PC-9 (cell line): ENCODE data around the gene PUS1. TPM values are rescaled to one million over a fixed set of nuclear protein-coding genes. Genes with fewer than 3 reads are reported as not detected.

ENCODE experiments used
- BruUV-seq: library from RNA; stranded (reverse); fragments of 400-500 nt; replicated peaks from 2 replicates; lab custom pipeline; 2021; lab: Mats Ljungman, UMichigan
- CTCF ChIA-PET: fragments of 300-600 bp; sonication (Branson Sonifier 250); formaldehyde crosslinking; loops from one replicate; lab custom pipeline; 2022; ENCODE audit warnings: antibody characterized with exemption; lab: Charles Lee
- POLR2A ChIA-PET: fragments of 300-600 bp; sonication (Branson Sonifier 250); formaldehyde crosslinking; loops from one replicate; lab custom pipeline; 2022; ENCODE audit warnings: antibody characterized with exemption; ENCODE audit not compliant: unreplicated experiment; lab: Charles Lee
- DNase-seq, 2 experiments: peaks; one replicate each; pipeline versions ENCODE4 v3.0.0 to v3.0.0-alpha.2; 2015 to 2022; ENCODE audit warnings: mixed read lengths in 1 of 2
- H2AFZ ChIP-seq: fragments of 200-600 bp; sonication (generic); 2 replicates; pipeline ENCODE4 v1.8.1; 2017; ENCODE audit warnings: antibody characterized with exemption
- H3F3A ChIP-seq: fragments of 200-600 bp; sonication (generic); 2 replicates; pipeline ENCODE4 v1.8.1; 2017; ENCODE audit warnings: antibody characterized with exemption, mild to moderate bottlenecking, low read depth; ENCODE audit not compliant: insufficient read depth
- H3K27ac ChIP-seq: fragments of 200-600 bp; sonication (generic); 2 replicates; pipeline ENCODE4 v1.6.1; 2016; ENCODE audit warnings: mixed run types
- H3K27me3 ChIP-seq: fragments of 200-600 bp; sonication (generic); 2 replicates; pipeline ENCODE4 v1.6.1; 2016; ENCODE audit warnings: low read depth, mixed run types; ENCODE audit not compliant: insufficient read depth
- H3K36me3 ChIP-seq: fragments of 200-600 bp; sonication (generic); 2 replicates; pipeline ENCODE4 v1.6.1; 2016; ENCODE audit warnings: low read depth, mixed run types
- H3K4me1 ChIP-seq: fragments of 200-600 bp; sonication (generic); replicated peaks from 2 replicates; pipeline ENCODE4 v1.6.1; 2016; ENCODE audit warnings: mixed run types; ENCODE audit not compliant: insufficient read depth
- H3K4me2 ChIP-seq: fragments of 200-600 bp; sonication (generic); 2 replicates; pipeline ENCODE4 v1.6.1; 2017; ENCODE audit warnings: mixed run types
- H3K4me3 ChIP-seq: fragments of 200-600 bp; sonication (generic); 2 replicates; pipeline ENCODE4 v1.6.1; 2016; ENCODE audit warnings: mixed run types
- H3K79me2 ChIP-seq: fragments of 200-600 bp; sonication (generic); 2 replicates; pipeline ENCODE4 v1.6.1; 2017; ENCODE audit warnings: low read depth, mixed run types
- H3K9me2 ChIP-seq: fragments of 200-600 bp; sonication (generic); 2 replicates; pipeline ENCODE4 v1.8.1; 2017; ENCODE audit warnings: mild to moderate bottlenecking; ENCODE audit not compliant: insufficient read depth
- H3K9me3 ChIP-seq: fragments of 200-600 bp; sonication (generic); 2 replicates; pipeline ENCODE4 v1.8.1; 2016; ENCODE audit warnings: low read depth; ENCODE audit not compliant: insufficient read depth
- H4K20me1 ChIP-seq: fragments of 200-600 bp; sonication (generic); 2 replicates; pipeline ENCODE4 v1.8.1; 2017; ENCODE audit not compliant: insufficient read depth
- CTCF ChIP-seq: fragments of 200-600 bp; sonication (generic); conservative IDR thresholded peaks from 2 replicates; pipeline ENCODE4 v1.6.1; 2017; ENCODE audit warnings: mixed run types, antibody characterized with exemption, mild to moderate bottlenecking, moderate library complexity
- EZH2 ChIP-seq: fragments of 200-600 bp; sonication (generic); IDR thresholded peaks from 2 replicates; pipeline ENCODE4 v1.8.0; 2017; ENCODE audit warnings: antibody characterized with exemption, low read depth
- intact Hi-C: fragments of 100-400 bp; cut with micrococcal nuclease; formaldehyde crosslinking; loops from one replicate; pipeline ENCODE4 v1.10.0; 2022; ENCODE audit not compliant: unreplicated experiment
- total RNA-seq: library from RNA; stranded (reverse); gene quantifications from 2 replicates; pipeline ENCODE4 v1.2.3, GENCODE V29; 2021

Gene PUS1
- total RNA-seq, 1 experiment from 2014 or later, result 37.0 TPM

GRCh38 chr12:131990066-131990979, 61.2 kb downstream of the PUS1 start:
- H3K4me2 ChIP-seq, result no peak overlapping the region
- H3K36me3 ChIP-seq, result peaks cover 35% of the 10 kb centered on the region; the same call in 1 of the 2 replicates
- CTCF ChIA-PET, result no interaction called here

GRCh38 chr12:131990980-131991305, 61.9 kb downstream of the PUS1 start:
- H3K27me3 ChIP-seq, result no peaks in the 10 kb centered on the region
- no peak overlapping the region for H3K4me2 ChIP-seq
- H3K4me3 ChIP-seq, result no peak overlapping the region
- no peaks in the 10 kb centered on the region for H3K4me1 ChIP-seq
- H3K9me3 ChIP-seq, result no peaks in the 10 kb centered on the region
- H3K79me2 ChIP-seq, result no peaks in the 10 kb centered on the region
- TF ChIP-seq EZH2 (no peak), CTCF (no peak)
- DNase-seq, result no peak
- H3K27ac ChIP-seq, result no peak overlapping the region
- no peaks in the 10 kb centered on the region for H3K9me2 ChIP-seq
- CTCF ChIA-PET, result no interaction called here
- POLR2A ChIA-PET, result no interaction called here
- peaks cover 35% of the 10 kb centered on the region; the same call in 1 of the 2 replicates for H3K36me3 ChIP-seq
- no peak overlapping the region for H2AFZ ChIP-seq
- H3F3A ChIP-seq, result no peaks in the 10 kb centered on the region
- intact Hi-C loops, result no loop called here
- no TSS peak for BruUV-seq
- H4K20me1 ChIP-seq, result no peaks in the 10 kb centered on the region; the same call in 1 of the 2 replicates

More at GRCh38 chr12:131990066-131990979, 61.2 kb downstream of the PUS1 start:
- Histone ChIP-seq H3K9me2 (no peaks in the 10 kb centered on the region), H2AFZ (no peak overlapping the region), H3K9me3 (no peaks in the 10 kb centered on the region), H3K27ac (no peak overlapping the region), H3K4me1 (no peaks in the 10 kb centered on the region), H3F3A (no peaks in the 10 kb centered on the region), H3K4me3 (no peak overlapping the region), H4K20me1 (no peaks in the 10 kb centered on the region; the same call in 1 of the 2 replicates), H3K27me3 (no peaks in the 10 kb centered on the region), H3K79me2 (no peaks in the 10 kb centered on the region)
- intact Hi-C loops, result no loop called here
- POLR2A ChIA-PET, result no interaction called here
- TF ChIP-seq CTCF (no peak), EZH2 (no peak)
- no peak for DNase-seq
- no TSS peak for BruUV-seq

- Histone ChIP-seq H3K27ac (no peak overlapping the region), H3K4me1 (no peaks in the 10 kb centered on the region), H3K36me3 (peaks cover 28% of the 10 kb centered on the region; the same call in 1 of the 2 replicates), H3K79me2 (no peaks in the 10 kb centered on the region), H2AFZ (no peak overlapping the region), H3K4me2 (no peak overlapping the region), H3K9me2 (no peaks in the 10 kb centered on the region), H3K27me3 (no peaks in the 10 kb centered on the region), H3K9me3 (no peaks in the 10 kb centered on the region), H4K20me1 (no peaks in the 10 kb centered on the region; the same call in 1 of the 2 replicates), H3F3A (no peaks in the 10 kb centered on the region; the same call in 1 of the 2 replicates), H3K4me3 (no peak overlapping the region)
- TF ChIP-seq EZH2 (no peak), CTCF (no peak)
- DNase-seq, result no peak
- BruUV-seq, result no TSS peak
- ChIA-PET POLR2A (no interaction called here), CTCF (no interaction called here)
- intact Hi-C loops, result no loop called here
Measured at GRCh38 chr12:131991816-131992430, 62.8 kb downstream of the PUS1 start.
